ENCODE results near the gene SRBD1.

SRBD1 gene

DNA sequence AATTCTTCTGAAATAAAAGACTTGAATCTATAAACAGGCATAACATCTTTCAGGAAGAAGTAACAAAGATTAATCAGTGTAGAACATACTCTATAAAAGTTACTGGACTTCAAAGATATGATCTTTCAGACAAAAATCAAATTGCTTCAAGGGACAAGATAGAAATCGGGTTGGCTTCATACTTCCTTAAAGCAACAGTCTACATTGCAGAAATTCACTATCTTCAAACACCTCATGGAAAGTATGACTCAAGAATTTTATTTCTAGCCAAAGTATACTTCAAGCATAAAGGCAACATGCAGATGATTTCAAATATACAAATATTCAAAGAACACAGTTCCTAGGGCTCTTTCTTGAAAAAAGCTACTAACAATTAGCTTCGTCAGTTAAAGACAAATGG, 240.7 kb downstream of the SRBD1 start:
- Histone ChIP-seq H3K4me3 (ENCODE audit: extremely low read depth, insufficient read depth, low read length, poor library complexity, severe bottlenecking) (no peak overlapping the region), H3K27ac (ENCODE audit: low read depth, low read length, severe bottlenecking) (no peak overlapping the region), H3K36me3 (ENCODE audit: control insufficient read depth, insufficient read depth, low read length) (no peaks in the 10 kb centered on the region), H3K4me1 (ENCODE audit: control insufficient read depth, insufficient read depth, low read length, poor library complexity, severe bottlenecking) (no peaks in the 10 kb centered on the region), H3K9me3 (ENCODE audit: control insufficient read depth, low read length) (no peaks in the 10 kb centered on the region)
- WGBS, 2 experiments (ENCODE audit: insufficient coverage in 2 of 2), result 100% methylated on average over 1 of the region's 2 CpGs; no CpG with 5 or more reads in 1 of the 2 experiments

DNA sequence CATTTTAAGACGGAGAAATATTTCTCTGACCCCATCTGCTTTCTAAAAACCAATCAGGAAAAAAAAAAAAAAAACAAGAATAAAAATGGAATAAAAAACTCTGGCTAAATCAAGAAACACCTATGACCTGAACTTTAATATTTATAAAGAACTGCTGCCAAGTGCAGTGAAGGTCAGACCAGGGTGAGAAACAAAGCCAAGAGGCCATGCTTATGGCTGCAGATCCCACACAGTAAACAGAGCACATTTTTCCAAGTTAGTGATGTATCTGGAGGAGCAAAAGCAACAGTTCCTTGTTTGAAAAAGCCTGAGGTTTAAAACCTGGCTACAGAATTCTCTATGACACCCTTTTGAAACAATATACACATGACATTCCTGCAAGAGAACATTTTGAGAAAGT, 242.3 kb downstream of the SRBD1 start:
- no peaks in the 10 kb centered on the region for H3K9me3 ChIP-seq (ENCODE audit: control insufficient read depth, low read length)
- H3K4me1 ChIP-seq (ENCODE audit: control insufficient read depth, insufficient read depth, low read length, poor library complexity, severe bottlenecking), result no peaks in the 10 kb centered on the region
- no peak overlapping the region for H3K27ac ChIP-seq (ENCODE audit: low read depth, low read length, severe bottlenecking)
- H3K4me3 ChIP-seq (ENCODE audit: extremely low read depth, insufficient read depth, low read length, poor library complexity, severe bottlenecking), result no peak overlapping the region
- no peaks in the 10 kb centered on the region for H3K36me3 ChIP-seq (ENCODE audit: control insufficient read depth, insufficient read depth, low read length)
- WGBS, 2 experiments (ENCODE audit: insufficient coverage in 2 of 2), result no CpG with 5 or more reads among the region's 1 CpG

DNA sequence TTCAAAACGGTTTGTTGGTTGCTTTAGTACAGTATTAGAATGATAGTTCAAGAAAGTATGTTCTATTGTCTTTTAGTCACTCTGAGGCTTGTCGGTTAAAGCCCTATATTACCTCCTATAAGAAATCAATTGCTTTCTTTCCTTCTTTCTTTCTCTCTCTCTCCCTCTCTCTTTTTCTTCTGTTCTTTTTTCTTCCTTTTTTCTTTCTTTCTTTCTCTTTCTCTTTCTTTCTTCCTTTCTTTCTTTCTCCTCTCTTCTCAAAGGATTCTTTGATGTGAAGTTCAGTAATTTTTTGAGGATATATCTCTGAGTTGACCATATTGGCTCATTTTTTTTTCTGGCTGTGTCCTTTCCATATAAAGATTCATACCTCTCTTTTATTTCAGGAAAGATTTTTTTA, 249.4 kb downstream of the SRBD1 start:
- WGBS, 2 experiments (ENCODE audit: insufficient coverage in 2 of 2), result 100% methylated on average over 1 of the region's 2 CpGs; no CpG with 5 or more reads in 1 of the 2 experiments
- no peak overlapping the region for H3K27ac ChIP-seq (ENCODE audit: low read depth, low read length, severe bottlenecking)
- H3K36me3 ChIP-seq (ENCODE audit: control insufficient read depth, insufficient read depth, low read length), result no peaks in the 10 kb centered on the region
- no peaks in the 10 kb centered on the region for H3K9me3 ChIP-seq (ENCODE audit: control insufficient read depth, low read length)
- H3K4me3 ChIP-seq (ENCODE audit: extremely low read depth, insufficient read depth, low read length, poor library complexity, severe bottlenecking), result no peak overlapping the region
- no peaks in the 10 kb centered on the region for H3K4me1 ChIP-seq (ENCODE audit: control insufficient read depth, insufficient read depth, low read length, poor library complexity, severe bottlenecking)

DNA sequence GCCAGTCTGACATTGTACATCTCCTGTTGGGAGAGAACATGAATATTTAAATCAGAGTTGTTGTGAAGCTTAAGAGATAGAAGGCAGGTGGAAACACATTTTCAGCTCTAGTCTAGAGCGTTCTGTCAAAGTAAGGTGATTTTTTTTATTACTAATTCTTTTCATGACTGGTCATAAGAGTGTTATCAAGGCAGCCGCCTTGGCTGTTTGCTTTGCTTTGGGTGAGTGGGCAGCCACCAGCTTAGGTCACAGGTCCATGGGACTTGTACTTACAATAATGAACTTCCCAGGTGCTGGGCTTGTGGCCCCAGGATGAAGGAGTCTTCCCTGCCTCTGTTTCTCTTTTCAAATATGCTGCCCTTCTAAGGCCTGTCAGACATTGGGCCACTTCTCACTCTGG, 256.3 kb downstream of the SRBD1 start:
- H3K27ac ChIP-seq (ENCODE audit: low read depth, low read length, severe bottlenecking), result no peak overlapping the region
- 100% methylated on average over 1 of the region's 2 CpGs for WGBS, 2 experiments (ENCODE audit: insufficient coverage in 2 of 2)

DNA sequence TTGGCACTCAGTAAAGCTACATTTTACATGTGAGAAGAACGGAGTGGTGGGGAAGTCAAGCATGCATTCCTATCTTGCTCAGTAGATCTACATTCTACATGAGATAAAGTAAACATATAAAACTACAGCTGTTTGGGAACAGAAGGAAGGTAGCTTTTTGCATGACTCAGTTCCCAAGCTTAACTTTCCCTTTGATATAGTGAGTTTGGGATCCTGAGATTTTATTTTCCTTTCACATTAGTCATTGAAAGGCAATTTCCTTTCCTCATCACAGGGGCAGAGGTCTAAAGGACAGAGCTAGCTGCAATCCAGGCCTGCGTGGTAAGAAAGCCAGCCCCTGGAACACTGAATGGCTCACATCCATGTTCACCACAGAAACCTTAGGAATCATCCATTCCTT, 257.2 kb downstream of the SRBD1 start:
- Histone ChIP-seq H3K27ac (ENCODE audit: low read depth, low read length, severe bottlenecking) (peak overlapping the region; percentile 47), H3K36me3 (ENCODE audit: control insufficient read depth, insufficient read depth, low read length) (no peaks in the 10 kb centered on the region), H3K4me1 (ENCODE audit: control insufficient read depth, insufficient read depth, low read length, poor library complexity, severe bottlenecking) (peaks cover 12% of the 10 kb centered on the region), H3K9me3 (ENCODE audit: control insufficient read depth, low read length) (peaks cover 5% of the 10 kb centered on the region), H3K4me3 (ENCODE audit: extremely low read depth, insufficient read depth, low read length, poor library complexity, severe bottlenecking) (no peak overlapping the region)
- WGBS, 2 experiments (ENCODE audit: insufficient coverage in 2 of 2), result 71% methylated on average over 1 of the region's 2 CpGs; no CpG with 5 or more reads in 1 of the 2 experiments

More for the DNA sequence above, 256.3 kb downstream of the SRBD1 start:
- no peak overlapping the region for H3K4me3 ChIP-seq (ENCODE audit: extremely low read depth, insufficient read depth, low read length, poor library complexity, severe bottlenecking)
- H3K9me3 ChIP-seq (ENCODE audit: control insufficient read depth, low read length), result peaks cover 5% of the 10 kb centered on the region
- H3K36me3 ChIP-seq (ENCODE audit: control insufficient read depth, insufficient read depth, low read length), result no peaks in the 10 kb centered on the region
- H3K4me1 ChIP-seq (ENCODE audit: control insufficient read depth, insufficient read depth, low read length, poor library complexity, severe bottlenecking), result peaks cover 12% of the 10 kb centered on the region

DNA sequence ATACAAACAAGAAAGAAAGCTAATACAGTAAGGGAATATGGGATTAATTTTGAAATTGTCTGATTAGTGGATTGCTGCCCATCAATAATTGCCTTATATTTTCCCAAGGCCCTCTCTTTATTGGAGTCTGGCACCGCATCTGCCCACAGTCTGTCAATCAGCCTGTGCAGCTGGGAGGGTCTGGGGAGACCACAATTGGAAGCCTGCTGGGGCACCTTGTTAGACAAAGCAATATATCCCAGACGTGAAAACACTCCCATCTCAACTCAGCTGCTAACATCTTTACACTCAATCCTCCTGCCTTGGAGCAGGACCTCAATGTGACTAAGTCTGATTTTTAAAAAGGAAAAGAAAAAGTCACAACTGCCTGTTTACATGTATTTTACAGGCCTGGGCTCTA, 258.6 kb downstream of the SRBD1 start:
- no CpG with 5 or more reads among the region's 2 CpGs for WGBS, 2 experiments (ENCODE audit: insufficient coverage in 2 of 2)
- Histone ChIP-seq H3K36me3 (ENCODE audit: control insufficient read depth, insufficient read depth, low read length) (no peaks in the 10 kb centered on the region), H3K4me1 (ENCODE audit: control insufficient read depth, insufficient read depth, low read length, poor library complexity, severe bottlenecking) (peaks cover 12% of the 10 kb centered on the region), H3K4me3 (ENCODE audit: extremely low read depth, insufficient read depth, low read length, poor library complexity, severe bottlenecking) (no peak overlapping the region), H3K9me3 (ENCODE audit: control insufficient read depth, low read length) (peaks cover 5% of the 10 kb centered on the region), H3K27ac (ENCODE audit: low read depth, low read length, severe bottlenecking) (no peak overlapping the region)

DNA sequence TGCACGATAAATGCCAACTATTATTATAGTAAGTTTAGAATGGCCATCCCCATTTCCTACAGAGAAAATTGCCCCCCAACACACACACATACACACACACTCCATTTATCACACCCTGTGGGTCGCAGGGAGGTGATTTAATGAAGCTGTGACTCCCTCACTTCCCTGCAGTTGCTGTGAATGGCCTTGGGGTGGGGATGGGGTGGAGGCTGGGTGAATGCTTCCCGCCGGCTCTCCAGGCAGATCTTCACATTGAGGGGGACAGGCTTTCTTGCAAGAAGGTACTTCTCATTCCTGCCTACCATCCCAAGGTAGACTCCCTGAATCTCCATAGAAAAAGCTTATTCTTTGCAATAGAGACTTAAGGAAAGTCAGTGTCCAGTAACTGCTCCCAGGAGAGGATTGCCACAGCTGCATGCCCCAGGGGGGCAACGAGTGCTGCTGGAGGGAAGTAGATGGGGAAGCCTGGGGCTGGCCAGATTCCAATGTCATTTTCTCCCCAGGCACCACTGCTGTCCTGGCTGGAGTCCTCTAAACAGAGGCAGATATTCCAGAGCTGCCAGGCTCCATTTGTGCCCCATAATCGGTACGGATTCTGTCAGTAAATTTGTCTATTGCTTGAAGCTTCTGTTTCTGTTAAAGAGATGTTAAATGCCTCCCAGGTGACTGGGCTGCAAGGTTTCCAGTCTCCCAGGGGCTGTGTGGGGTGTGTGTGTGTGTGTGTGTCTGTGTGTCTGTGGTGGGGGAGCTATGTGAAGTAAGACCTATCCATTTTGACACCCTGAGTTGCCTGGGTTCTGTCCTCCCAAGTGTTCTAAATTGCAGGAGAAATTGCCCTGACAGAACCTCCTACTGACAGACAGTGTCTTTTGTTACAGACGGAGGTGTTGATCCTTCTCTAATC, 265.5 kb downstream of the SRBD1 start:
- Histone ChIP-seq H3K27ac (ENCODE audit: low read depth, low read length, severe bottlenecking) (no peak overlapping the region), H3K4me1 (ENCODE audit: control insufficient read depth, insufficient read depth, low read length, poor library complexity, severe bottlenecking) (no peaks in the 10 kb centered on the region), H3K36me3 (ENCODE audit: control insufficient read depth, insufficient read depth, low read length) (no peaks in the 10 kb centered on the region), H3K9me3 (ENCODE audit: control insufficient read depth, low read length) (no peaks in the 10 kb centered on the region), H3K4me3 (ENCODE audit: extremely low read depth, insufficient read depth, low read length, poor library complexity, severe bottlenecking) (no peak overlapping the region)
- WGBS, 2 experiments (ENCODE audit: insufficient coverage in 2 of 2), result 50 to 58% methylated on average over 3 to 4 of the region's 8 CpGs

DNA sequence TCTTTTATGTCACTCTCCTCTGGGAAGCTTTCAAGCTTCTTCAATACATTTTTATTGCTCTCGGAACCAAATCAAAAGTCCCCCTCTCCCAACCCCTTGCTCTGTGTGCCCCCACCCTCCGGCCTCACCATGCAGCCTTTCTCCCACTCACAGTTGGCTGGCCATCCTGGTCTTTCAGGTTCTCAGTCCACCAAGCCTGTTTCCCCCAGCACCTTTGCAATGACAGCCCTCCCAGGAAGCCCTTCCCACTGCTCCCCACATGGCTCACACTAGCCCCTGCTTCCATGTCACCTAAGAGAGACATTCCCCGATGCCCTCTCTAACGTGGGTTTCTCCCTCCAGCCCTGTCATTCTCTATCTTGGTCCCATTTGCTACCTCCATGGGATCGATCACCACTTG, 266.6 kb downstream of the SRBD1 start:
- Histone ChIP-seq H3K4me1 (ENCODE audit: control insufficient read depth, insufficient read depth, low read length, poor library complexity, severe bottlenecking) (no peaks in the 10 kb centered on the region), H3K27ac (ENCODE audit: low read depth, low read length, severe bottlenecking) (no peak overlapping the region), H3K36me3 (ENCODE audit: control insufficient read depth, insufficient read depth, low read length) (no peaks in the 10 kb centered on the region), H3K4me3 (ENCODE audit: extremely low read depth, insufficient read depth, low read length, poor library complexity, severe bottlenecking) (no peak overlapping the region), H3K9me3 (ENCODE audit: control insufficient read depth, low read length) (no peaks in the 10 kb centered on the region)
- WGBS, 2 experiments (ENCODE audit: insufficient coverage in 2 of 2), result 87 to 95% methylated on average over 4 of the region's 5 CpGs

DNA sequence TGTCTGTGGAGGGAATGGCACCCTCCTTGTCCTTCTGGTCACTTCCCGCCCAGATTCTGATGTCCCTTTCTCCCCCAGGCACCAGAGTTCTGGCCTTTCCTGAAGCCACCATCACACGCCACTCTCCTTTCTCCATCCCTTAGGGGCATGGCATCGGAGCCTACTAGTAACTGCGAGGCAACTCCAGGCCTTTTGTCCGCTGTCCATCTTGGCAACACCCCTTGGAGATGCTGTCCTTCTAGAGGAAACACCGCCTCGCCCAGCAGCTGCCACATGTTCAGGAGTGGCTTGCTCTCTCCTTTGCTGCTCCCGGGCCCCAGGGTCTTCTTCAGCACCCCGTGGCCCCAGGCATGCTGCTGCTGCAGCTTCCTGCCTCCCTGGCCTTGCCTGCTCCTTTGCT, 267.0 kb downstream of the SRBD1 start:
- no peak overlapping the region for H3K4me3 ChIP-seq (ENCODE audit: extremely low read depth, insufficient read depth, low read length, poor library complexity, severe bottlenecking)
- no peaks in the 10 kb centered on the region for H3K4me1 ChIP-seq (ENCODE audit: control insufficient read depth, insufficient read depth, low read length, poor library complexity, severe bottlenecking)
- no peak overlapping the region for H3K27ac ChIP-seq (ENCODE audit: low read depth, low read length, severe bottlenecking)
- 90 to 93% methylated on average over 9 of the region's 9 CpGs for WGBS, 2 experiments (ENCODE audit: insufficient coverage in 2 of 2)
- no peaks in the 10 kb centered on the region for H3K9me3 ChIP-seq (ENCODE audit: control insufficient read depth, low read length)
- no peaks in the 10 kb centered on the region for H3K36me3 ChIP-seq (ENCODE audit: control insufficient read depth, insufficient read depth, low read length)

DNA sequence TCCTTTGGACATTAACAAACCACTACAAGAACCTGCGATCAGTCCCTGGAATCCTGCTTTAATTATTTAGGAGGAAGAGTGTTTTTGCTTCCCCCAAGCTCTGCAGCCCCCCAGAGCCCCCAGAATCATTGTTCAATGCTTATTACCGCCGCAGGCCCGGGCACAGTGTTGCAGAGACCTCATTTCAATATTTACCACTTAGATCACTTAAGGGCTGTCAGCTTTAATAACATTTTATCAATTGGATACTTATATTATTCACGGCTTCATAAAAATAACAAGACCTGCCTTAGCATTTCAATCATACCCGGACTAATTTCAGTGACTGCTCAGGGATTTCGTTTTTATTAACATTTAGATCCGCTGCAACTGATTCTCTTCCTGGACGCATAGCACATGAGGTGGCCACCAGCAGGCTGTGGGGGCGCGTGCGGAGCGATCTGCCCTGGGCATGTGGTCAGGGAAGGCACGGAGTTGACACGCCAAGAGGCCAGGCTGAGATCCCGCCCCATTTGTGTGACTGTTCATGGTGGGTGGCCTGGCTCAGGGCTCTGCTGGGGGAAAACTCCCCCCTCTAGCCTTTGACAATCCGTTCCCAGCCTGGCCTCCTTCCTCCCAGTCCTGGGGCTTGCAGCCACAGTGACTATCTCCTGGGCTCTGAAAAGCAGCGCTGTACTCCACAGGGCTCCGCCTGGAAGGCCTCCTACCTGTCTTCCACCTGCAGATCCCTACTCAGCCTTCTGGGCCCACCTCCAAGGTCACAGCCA, 267.6 kb downstream of the SRBD1 start:
- H3K27ac ChIP-seq (ENCODE audit: low read depth, low read length, severe bottlenecking), result no peak overlapping the region
- H3K36me3 ChIP-seq (ENCODE audit: control insufficient read depth, insufficient read depth, low read length), result no peaks in the 10 kb centered on the region

More for the DNA sequence above, 267.6 kb downstream of the SRBD1 start:
- no peak overlapping the region for H3K4me3 ChIP-seq (ENCODE audit: extremely low read depth, insufficient read depth, low read length, poor library complexity, severe bottlenecking)
- WGBS, 2 experiments (ENCODE audit: insufficient coverage in 2 of 2), result 83 to 85% methylated on average over 15 of the region's 19 CpGs
- no peaks in the 10 kb centered on the region for H3K9me3 ChIP-seq (ENCODE audit: control insufficient read depth, low read length)
- no peaks in the 10 kb centered on the region for H3K4me1 ChIP-seq (ENCODE audit: control insufficient read depth, insufficient read depth, low read length, poor library complexity, severe bottlenecking)
